HEK293T (cell line): ENCODE data around the gene FKBP2.

Experiments
- BHLHE40 ChIP-seq: fragments of 450-650 bp; IDR thresholded peaks from 2 replicates; pipeline ENCODE4 v1.6.1; 2016; ENCODE audit warnings: mild to moderate bottlenecking, moderate library complexity, borderline replicate concordance
- FOXA1 ChIP-seq: fragments of 450-650 bp; IDR thresholded peaks from 2 replicates; pipeline ENCODE4 v1.6.1; 2016; ENCODE audit warnings: mild to moderate bottlenecking
- FOXK2 ChIP-seq: fragments of 450-650 bp; IDR thresholded peaks from 2 replicates; pipeline ENCODE4 v1.6.1; 2016; ENCODE audit warnings: mild to moderate bottlenecking
- FOXM1 ChIP-seq: fragments of 450-650 bp; IDR thresholded peaks from 2 replicates; pipeline ENCODE4 v1.6.1; 2017; ENCODE audit warnings: mild to moderate bottlenecking, borderline replicate concordance
- NFRKB ChIP-seq: fragments of 450-650 bp; IDR thresholded peaks from 2 replicates; pipeline ENCODE4 v1.6.1; 2016; ENCODE audit warnings: mild to moderate bottlenecking, moderate library complexity
- PKNOX1 ChIP-seq: fragments of 450-650 bp; IDR thresholded peaks from 2 replicates; pipeline ENCODE4 v1.6.1; 2016
- SP1 ChIP-seq: fragments of 450-650 bp; IDR thresholded peaks from 2 replicates; pipeline ENCODE4 v1.6.1; 2017
- SUZ12 ChIP-seq: fragments of 450-650 bp; IDR thresholded peaks from 2 replicates; pipeline ENCODE4 v1.6.1; 2016; ENCODE audit warnings: mild to moderate bottlenecking
- TARDBP ChIP-seq: fragments of 450-650 bp; IDR thresholded peaks from 2 replicates; pipeline ENCODE4 v1.6.1; 2016
- ZNF384 ChIP-seq: fragments of 450-650 bp; IDR thresholded peaks from 2 replicates; pipeline ENCODE4 v1.6.1; 2016

- TF ChIP-seq TARDBP, result no peak
- no peak for TF ChIP-seq FOXA1
- no peak for TF ChIP-seq FOXM1
- no peak for TF ChIP-seq BHLHE40
- no peak for TF ChIP-seq ZNF384
- no peak for TF ChIP-seq NFRKB
- TF ChIP-seq SP1, result no peak
- no peak for TF ChIP-seq SUZ12
- TF ChIP-seq FOXK2, result no peak
- TF ChIP-seq PKNOX1, result no peak
Observed at GRCh38 chr11:64224151-64224890, 16.6 kb upstream of the FKBP2 start.
